ENCODE measurements around the gene PSMF1. TPM values are rescaled to one million over a fixed set of nuclear protein-coding genes. Genes with fewer than 3 reads are reported as not detected.
A peak's percentile ranks its signal among the peaks of the same experiment; 100 is the strongest.
"Not testable (repeated sequence)": the region's sequence is repeated elsewhere in the genome, so short reads cannot be mapped to it uniquely, and the experiment has no call there.

PSMF1 gene
- total RNA-seq, 2 donors from 2014 or later = 89.6 to 151 TPM

DNA sequence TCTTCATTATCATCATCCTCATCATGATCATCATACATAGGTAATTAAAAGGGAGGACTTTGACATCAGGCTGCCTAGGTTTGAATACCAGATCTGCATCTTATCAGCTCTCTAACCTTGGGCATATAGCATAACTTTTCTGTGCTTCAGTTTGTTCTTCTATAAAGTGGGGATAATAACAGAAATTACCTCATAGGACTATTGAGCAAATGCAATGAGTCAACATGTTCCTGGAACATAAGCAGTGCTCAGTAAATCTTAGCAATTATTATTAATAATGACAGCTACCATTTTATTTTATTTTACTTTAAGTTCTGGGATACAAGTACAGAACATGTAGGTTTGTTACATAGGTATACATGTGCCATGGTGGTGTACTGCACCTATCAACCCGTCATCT lies 92.1 kb downstream of the PSMF1 start:
- Mint-ChIP-seq H3K27ac (no peak overlapping the region), H3K36me3 (no peaks in the 10 kb centered on the region), H3K9me3 (no peaks in the 10 kb centered on the region)
- ATAC-seq (no peak), DNase-seq (ENCODE audit: low spot score in 2 of 2) (no peak)

DNA sequence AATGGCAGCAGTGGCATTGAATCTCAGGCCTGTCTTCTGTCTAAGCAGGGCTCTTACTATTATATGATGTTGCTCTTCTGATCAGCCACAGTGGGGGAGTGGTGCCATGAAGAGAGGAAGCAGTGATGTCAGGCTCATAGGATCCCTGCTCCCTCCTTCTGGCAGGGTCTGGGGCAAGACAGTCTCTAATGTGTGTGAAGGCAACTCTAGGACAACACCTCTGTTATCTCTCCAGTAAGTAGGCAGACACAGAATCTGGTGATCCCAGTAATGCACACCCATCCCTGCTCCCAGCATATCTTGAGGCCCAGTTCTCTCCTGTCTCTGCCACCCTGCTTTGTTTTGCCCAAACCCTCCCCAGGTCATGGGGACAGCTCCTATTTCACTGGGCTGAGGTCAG lies 93.6 kb downstream of the PSMF1 start:
- no peak for DNase-seq (ENCODE audit: low spot score in 2 of 2)
- Mint-ChIP-seq H3K36me3 (no peaks in the 10 kb centered on the region), H3K27ac (no peak overlapping the region), H3K9me3 (no peaks in the 10 kb centered on the region)
- no peak for ATAC-seq

DNA sequence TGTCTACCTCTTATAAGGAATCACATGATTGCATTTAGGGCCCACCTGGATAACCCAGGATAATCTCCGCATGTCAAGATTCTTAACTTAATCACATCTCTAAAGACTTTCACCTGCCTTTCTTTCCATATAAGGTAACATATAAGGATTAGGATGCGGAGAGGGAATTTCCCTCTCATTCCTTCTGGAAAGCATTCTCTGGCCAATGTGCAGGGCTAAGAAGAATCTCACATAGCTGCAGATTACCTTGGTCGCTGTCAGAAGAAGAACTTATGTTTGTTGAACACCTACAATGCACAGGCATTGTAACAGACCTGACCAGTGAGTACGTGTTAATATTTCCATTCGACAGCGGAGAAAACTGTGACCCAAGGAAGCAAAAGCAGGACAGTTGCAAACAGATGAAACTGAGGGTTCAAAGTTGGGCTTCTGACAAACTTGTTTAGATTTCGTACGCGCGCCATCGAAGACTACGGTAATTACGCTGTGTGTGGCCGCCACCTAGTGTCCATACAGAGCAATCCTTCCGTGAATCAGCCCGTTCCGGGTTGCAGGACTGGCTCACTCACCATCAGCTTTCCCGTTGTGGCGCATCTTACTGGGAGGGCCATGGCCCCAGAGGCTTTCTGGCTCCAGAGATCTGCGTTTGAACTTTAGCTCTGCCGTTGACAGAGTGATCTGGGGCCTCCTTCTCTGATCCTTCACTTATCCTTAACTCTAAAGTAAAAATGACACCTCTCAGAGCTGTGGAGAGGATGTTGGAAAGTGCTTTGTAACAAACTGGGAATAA lies 94.4 kb downstream of the PSMF1 start:
- DNase-seq (ENCODE audit: low spot score in 2 of 2) (peak in 1 of 2 donors; percentile 72), ATAC-seq (peak; percentile 34 to 89)
- H3K27ac Mint-ChIP-seq = no peak overlapping the region
- H3K9me3 Mint-ChIP-seq = no peaks in the 10 kb centered on the region
- peaks cover 0 to 5% of the 10 kb centered on the region in 2 donors for H3K36me3 Mint-ChIP-seq

DNA sequence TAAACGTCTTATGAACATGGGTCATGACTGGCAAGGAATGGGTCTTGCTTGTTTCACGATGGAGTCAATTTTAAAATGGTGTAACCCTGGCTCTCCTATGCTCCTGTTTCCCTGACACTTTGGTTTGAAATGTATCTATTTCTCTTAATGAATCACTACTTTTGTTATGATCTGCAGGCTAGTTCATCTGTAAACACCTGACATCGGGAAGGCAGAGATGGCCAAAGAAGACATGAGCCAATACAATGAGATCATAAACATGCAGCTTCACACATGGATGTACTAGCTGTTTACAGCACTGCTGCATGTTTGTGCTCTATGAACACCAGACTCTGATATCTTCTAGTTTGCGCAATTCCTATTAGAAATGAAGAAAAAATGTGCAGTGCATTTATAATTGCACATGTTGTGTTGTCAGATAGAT lies 96.4 kb downstream of the PSMF1 start:
- Mint-ChIP-seq H3K36me3 (peaks cover 0 to 13% of the 10 kb centered on the region in 2 donors), H3K27ac (peak overlapping the region; percentile 63 to 93), H3K9me3 (peaks cover 0 to 8% of the 10 kb centered on the region in 2 donors)
- DNase-seq (ENCODE audit: low spot score in 2 of 2) = no peak
- ATAC-seq = peak; percentile 11 to 66

DNA sequence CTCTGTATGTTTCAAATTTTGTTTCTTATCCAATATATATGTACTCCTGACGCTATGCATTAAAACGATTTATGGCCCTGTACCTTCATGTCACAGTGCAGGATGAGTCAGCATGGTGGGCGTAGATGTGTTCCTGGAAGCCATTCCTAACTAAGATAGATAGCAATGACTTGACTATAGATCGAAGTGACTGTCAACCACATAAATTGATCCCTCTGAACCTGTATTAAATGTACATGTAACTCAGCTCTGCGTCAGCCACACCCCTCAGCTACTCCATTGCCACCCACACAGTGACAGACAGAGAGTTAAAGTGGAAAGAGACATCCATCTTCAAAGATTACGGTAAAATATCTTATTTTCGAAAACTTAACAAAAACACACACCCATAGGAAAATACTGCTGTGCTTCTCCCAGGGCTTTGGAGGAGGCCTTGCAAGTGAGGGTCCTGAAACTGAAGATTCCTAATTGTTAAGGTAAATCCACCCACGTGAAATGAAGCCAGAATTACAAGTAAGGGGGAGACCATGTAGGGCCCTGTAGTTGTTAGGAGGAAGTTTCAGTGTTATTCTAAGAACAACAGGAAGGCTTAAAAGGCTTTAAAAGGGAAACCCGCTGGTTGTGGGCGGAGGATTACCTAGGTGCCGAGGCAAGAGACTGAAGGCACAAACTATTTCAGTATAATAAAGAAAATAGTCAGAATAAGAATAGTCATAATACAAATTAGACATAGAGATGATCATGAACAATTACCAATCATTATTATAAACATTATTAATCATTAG lies 97.2 kb downstream of the PSMF1 start:
- Mint-ChIP-seq H3K9me3 (peaks cover 0 to 8% of the 10 kb centered on the region in 2 donors), H3K36me3 (peaks cover 0 to 13% of the 10 kb centered on the region in 2 donors), H3K27ac (peak overlapping the region; percentile 63 to 93)
- DNase-seq (ENCODE audit: low spot score in 2 of 2) = peak in 1 of 2 donors; percentile 66
- peak; percentile 80 to 92 for ATAC-seq

DNA sequence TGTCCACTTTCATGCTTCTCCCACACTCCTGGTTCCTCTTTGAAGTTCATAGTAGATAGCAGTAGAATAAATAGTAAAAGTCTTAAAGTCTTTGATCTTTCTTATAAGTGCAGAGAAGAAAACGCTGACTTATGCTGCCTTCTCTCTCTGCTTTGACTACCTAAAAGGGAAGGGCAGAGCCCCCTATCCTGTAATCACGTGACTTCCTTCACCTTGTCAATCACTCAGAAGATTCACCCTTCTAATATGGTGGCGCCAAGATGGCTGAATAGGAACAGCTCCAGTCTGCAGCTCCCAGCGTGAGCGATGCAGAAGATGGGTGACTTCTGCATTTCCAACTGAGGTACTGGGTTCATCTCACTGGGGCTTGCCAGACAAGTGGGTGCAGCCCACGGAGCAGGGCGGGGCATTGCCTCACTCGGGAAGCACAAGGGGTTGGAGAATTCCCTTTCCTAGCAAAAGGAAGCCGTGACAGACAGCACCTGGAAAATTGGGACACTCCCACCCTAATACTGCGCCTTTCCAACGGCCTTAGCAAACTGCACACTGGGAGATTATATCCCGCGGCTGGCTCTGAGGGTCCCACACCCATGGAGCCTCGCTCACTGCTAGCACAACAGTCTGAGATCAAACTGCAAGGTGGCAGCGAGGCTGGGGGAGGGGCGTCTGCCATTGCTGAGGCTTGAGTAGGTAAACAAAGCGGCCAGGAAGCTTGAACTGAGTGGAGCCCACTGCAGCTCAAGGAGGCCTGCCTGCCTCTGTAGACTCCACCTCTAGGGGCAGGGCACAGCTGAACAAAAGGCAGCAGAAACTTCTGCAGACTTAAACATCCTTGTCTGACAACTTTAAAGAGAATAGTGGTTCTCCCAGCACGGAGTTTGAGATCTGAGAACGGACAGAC lies 98.4 kb downstream of the PSMF1 start:
- Mint-ChIP-seq H3K36me3 (peaks cover 0 to 13% of the 10 kb centered on the region in 2 donors), H3K27ac (peak overlapping the region in 1 of 2 donors; percentile 58)
- not testable (repeated sequence) for DNase-seq (ENCODE audit: low spot score in 2 of 2); H3K9me3 Mint-ChIP-seq; ATAC-seq

Other genes starting within 250 kb of the PSMF1 start
- gene ANGPT4, start 202.3 kb upstream of the PSMF1 start, total RNA-seq = under 1 TPM in 1 of 2 donors, not detected in 1; 0.06 TPM
- gene RSPO4, start 116.3 kb upstream of the PSMF1 start, total RNA-seq = not detected
- 1 to 10 TPM in 1 of 2 donors, not detected in 1; 8.3 TPM for gene TMEM74B, start 66.4 kb downstream of the PSMF1 start, total RNA-seq
- under 1 TPM; 0.19 to 0.55 TPM for gene C20orf202, start 84.9 kb downstream of the PSMF1 start, total RNA-seq
- gene RAD21L1, start 107.4 kb downstream of the PSMF1 start, total RNA-seq = under 1 TPM; 0.25 to 0.47 TPM
- 1 to 10 TPM; 3.2 to 4.8 TPM for gene SNPH, start 147.7 kb downstream of the PSMF1 start, total RNA-seq
- 10 to 100 TPM in 1 of 2 donors, 1 to 10 TPM in 1; 4.9 to 18.5 TPM for gene SDCBP2, start 210.5 kb downstream of the PSMF1 start, total RNA-seq

Measured in activated naive CD4-positive, alpha-beta T cell treated with anti-CD3 and anti-CD28 coated beads, Interleukin-2, amount 50 U/mL, for 72 hours (primary cell).